ENCODE data around the gene NPS.

Gene NPS

GRCh38 chr10:127549009-127549408, at the start of gene NPS:
NPS (plus strand) TSS chr10:127549309; CDS start chr10:127549369, 60 bp downstream.
- no peak for DNase-seq

- DNase-seq: no peak
Observed at GRCh38 chr10:127500127-127500526, 49.0 kb upstream of the NPS start.

GRCh38 chr10:127506094-127506493, 43.0 kb upstream of the NPS start:
- DNase-seq: no peak

GRCh38 chr10:127522298-127522697, 26.8 kb upstream of the NPS start:
- no peak for DNase-seq

- no peak for DNase-seq
Observed at GRCh38 chr10:127523476-127523875, 25.6 kb upstream of the NPS start.

GRCh38 chr10:127524229-127524628, 24.9 kb upstream of the NPS start:
- no peak for DNase-seq

GRCh38 chr10:127524908-127525665, 24.0 kb upstream of the NPS start:
- no peak for DNase-seq

GRCh38 chr10:127525686-127526085, 23.4 kb upstream of the NPS start:
- DNase-seq: no peak

GRCh38 chr10:127526161-127526560, 22.9 kb upstream of the NPS start:
- DNase-seq: no peak

- DNase-seq: no peak
Observed at GRCh38 chr10:127527320-127527719, 21.8 kb upstream of the NPS start.

GRCh38 chr10:127527891-127528290, 21.2 kb upstream of the NPS start:
- DNase-seq: no peak

- no peak for DNase-seq
Observed at GRCh38 chr10:127532193-127532592, 16.9 kb upstream of the NPS start.

GRCh38 chr10:127532659-127533058, 16.4 kb upstream of the NPS start:
- DNase-seq: no peak

- no peak for DNase-seq
Observed at GRCh38 chr10:127534074-127534473, 15.0 kb upstream of the NPS start.

- no peak for DNase-seq
Observed at GRCh38 chr10:127534496-127534895, 14.6 kb upstream of the NPS start.

GRCh38 chr10:127535802-127536515, 13.2 kb upstream of the NPS start:
- no peak for DNase-seq

- no peak for DNase-seq
Observed at GRCh38 chr10:127536972-127537760, 11.9 kb upstream of the NPS start.

GRCh38 chr10:127537924-127538323, 11.2 kb upstream of the NPS start:
- DNase-seq: no peak

GRCh38 chr10:127548022-127548421, 1.1 kb upstream of the NPS start:
- no peak for DNase-seq

GRCh38 chr10:127550861-127551260, 1.8 kb downstream of the NPS start:
- no peak for DNase-seq

- DNase-seq: no peak
Observed at GRCh38 chr10:127552446-127552845, 3.3 kb downstream of the NPS start.

GRCh38 chr10:127553417-127553816, 4.3 kb downstream of the NPS start:
- DNase-seq: no peak

GRCh38 chr10:127556916-127557315, 7.8 kb downstream of the NPS start:
- DNase-seq: no peak

- no peak for DNase-seq
Observed at GRCh38 chr10:127561647-127562046, 12.5 kb downstream of the NPS start.

Measured in COR-L47 (cell line).